IMR-90 (cell line): ENCODE data around the gene GPRC5D. TPM values are rescaled to one million over a fixed set of nuclear protein-coding genes. Genes with fewer than 3 reads are reported as not detected.

Source experiments
- ATAC-seq: fragments of 200-7000 bp; cut with Tn5 transposase; 2 replicates; pipeline ENCODE4 v1.9.1; 2020; ENCODE audit warnings: low read depth, mild to moderate bottlenecking, moderate library complexity
- BruUV-seq: library from RNA; stranded (reverse); fragments of 400-500 nt; replicated peaks from 2 replicates; lab custom pipeline; 2021; lab: Mats Ljungman, UMichigan
- CTCF ChIA-PET: fragments of 300-600 bp; formaldehyde crosslinking; extraction: SDS; loops from one replicate; lab custom pipeline; 2021; ENCODE audit warnings: antibody characterized with exemption; lab: Yijun Ruan, JAX
- POLR2A ChIA-PET: fragments of 300-600 bp; sonication (Branson Sonifier 250); formaldehyde crosslinking; loops from one replicate; lab custom pipeline; 2022; ENCODE audit warnings: antibody characterized with exemption; ENCODE audit not compliant: unreplicated experiment; lab: Charles Lee
- DNase-seq: peaks from one replicate; pipeline ENCODE4 v3.0.0; 2013
- H2AFZ ChIP-seq: replicated peaks from 2 replicates; pipeline ENCODE3; 2013; ENCODE audit warnings: low read length, mild to moderate bottlenecking; ENCODE audit not compliant: poor library complexity
- H2AK5ac ChIP-seq: 2 replicates; pipeline ENCODE4 v1.6.1; 2013; ENCODE audit warnings: low read depth, low read length, inconsistent platforms
- H2AK9ac ChIP-seq: replicated peaks from 2 replicates; pipeline ENCODE3; 2013; ENCODE audit warnings: mild to moderate bottlenecking, low read depth, low read length, moderate library complexity; ENCODE audit not compliant: poor library complexity
- H2BK120ac ChIP-seq: 2 replicates; pipeline ENCODE4 v1.6.1; 2013; ENCODE audit warnings: low read depth, low read length, inconsistent platforms
- H2BK15ac ChIP-seq: 3 replicates; pipeline ENCODE4 v1.6.1; 2013; ENCODE audit warnings: low read depth, low read length, inconsistent platforms
- H2BK20ac ChIP-seq: 2 replicates; pipeline ENCODE4 v1.6.1; 2013; ENCODE audit warnings: low read depth, mild to moderate bottlenecking, inconsistent platforms, low read length, moderate library complexity
- H2BK5ac ChIP-seq: 2 replicates; pipeline ENCODE4 v1.6.1; 2013; ENCODE audit warnings: mild to moderate bottlenecking, low read depth, low read length, inconsistent platforms; ENCODE audit not compliant: poor library complexity, severe bottlenecking
- H3K14ac ChIP-seq: replicated peaks from 2 replicates; pipeline ENCODE4 v1.6.1; 2013; ENCODE audit warnings: low read depth, low read length, inconsistent platforms
- H3K18ac ChIP-seq: 2 replicates; pipeline ENCODE4 v1.6.1; 2013; ENCODE audit warnings: low read depth, low read length, control low read depth
- H3K23ac ChIP-seq: 2 replicates; pipeline ENCODE4 v1.6.1; 2013; ENCODE audit warnings: low read depth, low read length, inconsistent platforms
- H3K27ac ChIP-seq: 2 replicates; pipeline ENCODE4 v1.5.1; 2013; ENCODE audit warnings: mild to moderate bottlenecking, control low read depth, low read length; ENCODE audit not compliant: insufficient read depth
- H3K27me3 ChIP-seq: 2 replicates; pipeline ENCODE4 v1.6.1; 2013; ENCODE audit warnings: low read length; ENCODE audit not compliant: control insufficient read depth, insufficient read depth
- H3K36me3 ChIP-seq: 2 replicates; pipeline ENCODE4 v1.6.1; 2013; ENCODE audit warnings: low read length, mixed read lengths; ENCODE audit not compliant: control insufficient read depth, insufficient read depth
- H3K4ac ChIP-seq: 2 replicates; pipeline ENCODE4 v1.6.1; 2013; ENCODE audit warnings: low read depth, low read length, inconsistent platforms
- H3K4me1 ChIP-seq: 2 replicates; pipeline ENCODE4 v1.6.1; 2013; ENCODE audit warnings: low read length, mixed read lengths; ENCODE audit not compliant: control insufficient read depth, insufficient read depth
- H3K4me2 ChIP-seq: 2 replicates; pipeline ENCODE4 v1.6.1; 2013; ENCODE audit warnings: low read depth, mild to moderate bottlenecking, control low read depth, low read length, moderate library complexity
- H3K4me3 ChIP-seq: 2 replicates; pipeline ENCODE4 v1.5.1; 2013; ENCODE audit warnings: low read depth, mild to moderate bottlenecking, control low read depth, low read length, moderate library complexity; ENCODE audit not compliant: insufficient read depth
- H3K56ac ChIP-seq: 2 replicates; pipeline ENCODE4 v1.6.1; 2013; ENCODE audit warnings: low read length, inconsistent platforms; ENCODE audit not compliant: insufficient read depth; ENCODE audit errors: extremely low read depth
- H3K79me1 ChIP-seq, 2 experiments: 2 replicates each; pipeline ENCODE4 v1.6.1; 2013; ENCODE audit warnings: low read length in 2 of 2, inconsistent platforms in 1 of 2, low read depth in 1 of 2
- H3K9ac ChIP-seq: 2 replicates; pipeline ENCODE4 v1.6.1; 2013; ENCODE audit warnings: low read depth, low read length, control low read depth
- H3K9me1 ChIP-seq: 2 replicates; pipeline ENCODE4 v1.6.1; 2013; ENCODE audit warnings: low read length, inconsistent platforms; ENCODE audit not compliant: insufficient read depth
- H3K9me3 ChIP-seq: 2 replicates; pipeline ENCODE4 v1.6.1; 2013; ENCODE audit warnings: low read length; ENCODE audit not compliant: control insufficient read depth, insufficient read depth
- H4K20me1 ChIP-seq: 2 replicates; pipeline ENCODE4 v1.6.1; 2013; ENCODE audit warnings: low read length, inconsistent platforms; ENCODE audit not compliant: insufficient read depth
- H4K5ac ChIP-seq: 2 replicates; pipeline ENCODE4 v1.6.1; 2013; ENCODE audit warnings: mild to moderate bottlenecking, low read depth, low read length, control low read depth
- H4K8ac ChIP-seq, 2 experiments: 2 replicates each; pipeline ENCODE4 v1.6.1; 2013; ENCODE audit warnings: low read depth in 2 of 2, low read length in 2 of 2, control low read depth in 1 of 2, inconsistent platforms in 1 of 2
- H4K91ac ChIP-seq: 2 replicates; pipeline ENCODE4 v1.6.1; 2013; ENCODE audit warnings: low read depth, low read length, inconsistent platforms; ENCODE audit not compliant: insufficient read depth
- BHLHE40 ChIP-seq: fragments of 150-350 bp; IDR thresholded peaks from 2 replicates; pipeline ENCODE4 v1.6.1; 2016; ENCODE audit warnings: mild to moderate bottlenecking, low read depth, low read length
- CEBPB ChIP-seq: IDR thresholded peaks from 2 replicates; pipeline ENCODE4 v1.6.1; 2012; ENCODE audit warnings: low read depth, low read length, improper control_type of control experiment
- CHD1 ChIP-seq: IDR thresholded peaks from 2 replicates; pipeline ENCODE4 v1.6.1; 2012; ENCODE audit warnings: low read depth, low read length, improper control_type of control experiment
- CTCF ChIP-seq: conservative IDR thresholded peaks from 2 replicates; pipeline ENCODE4 v1.5.1; 2012; ENCODE audit warnings: mild to moderate bottlenecking, low read depth, low read length, improper control_type of control experiment
- FOS ChIP-seq: fragments of 150-350 bp; IDR thresholded peaks from 2 replicates; pipeline ENCODE4 v1.6.1; 2016; ENCODE audit warnings: low read depth, low read length
- MAFK ChIP-seq: IDR thresholded peaks from 2 replicates; pipeline ENCODE4 v1.6.1; 2012; ENCODE audit warnings: low read depth, low read length, improper control_type of control experiment
- MAZ ChIP-seq: IDR thresholded peaks from 2 replicates; pipeline ENCODE4 v1.6.1; 2012; ENCODE audit warnings: low read depth, mild to moderate bottlenecking, low read length, improper control_type of control experiment, moderate library complexity, borderline replicate concordance
- MXI1 ChIP-seq: IDR thresholded peaks from 2 replicates; pipeline ENCODE4 v1.6.1; 2012; ENCODE audit warnings: low read depth, mild to moderate bottlenecking, low read length, moderate library complexity, borderline replicate concordance
- NFE2L2 ChIP-seq: fragments of 150-350 bp; IDR thresholded peaks from 2 replicates; pipeline ENCODE4 v1.6.1; 2016; ENCODE audit warnings: low read depth, mild to moderate bottlenecking, low read length
- RAD21 ChIP-seq: IDR thresholded peaks from 2 replicates; pipeline ENCODE4 v1.6.1; 2012; ENCODE audit warnings: low read length, improper control_type of control experiment
- RFX5 ChIP-seq: IDR thresholded peaks from 2 replicates; pipeline ENCODE4 v1.8.0; 2012; ENCODE audit warnings: low read depth, mild to moderate bottlenecking, low read length, moderate library complexity
- SMC3 ChIP-seq: fragments of 150-350 bp; IDR thresholded peaks from 2 replicates; pipeline ENCODE4 v1.6.1; 2016; ENCODE audit warnings: low read depth, mild to moderate bottlenecking, antibody characterized with exemption, low read length, moderate library complexity
- WGBS, 2 experiments: methylation state at CpG; one replicate each; pipeline versions ENCODE4 v1.1.5 to v1.1.7; 2013; ENCODE audit warnings: missing lambda C conversion rate in 2 of 2; ENCODE audit not compliant: insufficient read length in 1 of 2; ENCODE audit errors: extremely low coverage in 2 of 2; 5-methylcytosine and 5-hydroxymethylcytosine counted together
- dilution Hi-C: fragments of 300-500 bp; cut with HindIII; formaldehyde crosslinking; loops from one replicate; pipeline ENCODE4 v1.14.3; 2018; ENCODE audit warnings: low sequenced_read_pairs; ENCODE audit not compliant: unreplicated experiment
- in situ Hi-C: fragments of 300-500 bp; cut with MboI; formaldehyde crosslinking; loops from 3 replicates; pipeline ENCODE4 v1.14.3; 2019; ENCODE audit warnings: low sequenced_read_pairs, inconsistent platforms, mixed read lengths
- intact Hi-C: fragments of 100-400 bp; cut with micrococcal nuclease; formaldehyde crosslinking; loops from 2 replicates; pipeline ENCODE4 v1.10.0; 2022
- polyA plus RNA-seq, 3 experiments: library from polyadenylated mRNA; depleted of rRNA; stranded (reverse); fragments of >200 nt; gene quantifications; 2 replicates each; pipeline ENCODE4 v1.2.3, GENCODE V29; 2012; ENCODE audit warnings: low replicate concordance in 1 of 3
- total RNA-seq: library from RNA; depleted of rRNA; stranded (reverse); fragments of >200 nt; gene quantifications from 2 replicates; pipeline ENCODE4 v1.2.3, GENCODE V29; 2012

The GPRC5D gene
- total and polyA plus RNA-seq, 2 of the 4 experiments (the other 2 are of a cell fraction) = not detected

GRCh38 chr12:13000925-13001774, 49.2 kb upstream of the GPRC5D start (continued):
- TF ChIP-seq CHD1 (0 out of 2 replicates have a peak, but pooled peaks have one; percentile 44), MXI1 (no peak), CEBPB (no peak)

- Histone ChIP-seq H2AK5ac (peak overlapping the region; percentile 20; the same call in 1 of the 2 replicates), H3K4ac (peak overlapping the region; percentile 28), H3K4me2 (peak overlapping the region; percentile 82), H3K18ac (peak overlapping the region; percentile 3), H2BK120ac (0 out of 2 replicates have a peak overlapping the region, but pooled peaks have one; percentile 4), H3K14ac (peak overlapping the region; percentile 23), H4K20me1 (peaks cover 16% of the 10 kb centered on the region), H2AFZ (peak overlapping the region; percentile 79), H3K27me3 (no peaks in the 10 kb centered on the region), H3K36me3 (no peaks in the 10 kb centered on the region), H3K4me3 (peak overlapping the region; percentile 53), H3K23ac (peak overlapping the region; percentile 79), H3K56ac (peak overlapping the region; percentile 76), H3K9me1 (peaks cover 19% of the 10 kb centered on the region), H3K9me3 (no peaks in the 10 kb centered on the region), H2BK5ac (peak overlapping the region; percentile 11), H4K5ac (peak overlapping the region; percentile 38), H4K8ac (peak overlapping the region; percentile 69 to 88; a peak in 3 of 4 replicates), H3K79me1 (peaks cover 34 to 63% of the 10 kb centered on the region in 2 experiments), H3K27ac (peak overlapping the region; percentile 76), H3K4me1 (peaks cover 20% of the 10 kb centered on the region), H2BK20ac (no peak overlapping the region; the same call in 1 of the 2 replicates), H3K9ac (peak overlapping the region; percentile 32), H2AK9ac (peak overlapping the region; percentile 65), H2BK15ac (peak overlapping the region; percentile 50; the same call in 1 of the 3 replicates), H4K91ac (peak overlapping the region; percentile 42; the same call in 1 of the 2 replicates)
- 0% methylated on average over 10 of the region's 16 CpGs; no CpG with 5 or more reads in 1 of the 2 experiments for WGBS, 2 experiments
- in situ Hi-C loops (loop anchor here (10.0 kb wide), 1 partner anchor 224 kb away; no protein-coding TSS in a partner anchor), dilution Hi-C loops (no loop called here), intact Hi-C loops (loop anchor here (2.0 to 5.0 kb wide), 2 partner anchors 98 to 212 kb away; no protein-coding TSS in a partner anchor)
- TF ChIP-seq CEBPB = no peak
- TF ChIP-seq CTCF = no peak
- TF ChIP-seq NFE2L2 = no peak
- no peak for TF ChIP-seq BHLHE40
- TF ChIP-seq MAFK = no peak
- TF ChIP-seq FOS = no peak
- TF ChIP-seq RAD21 = no peak
- no peak for TF ChIP-seq MXI1
- TF ChIP-seq SMC3 = no peak
- no peak for TF ChIP-seq RFX5
- no peak for TF ChIP-seq MAZ
- DNase-seq (no peak), ATAC-seq (peak; percentile 28)
- POLR2A ChIA-PET = no interaction called here
- CTCF ChIA-PET = no interaction called here
- BruUV-seq = no TSS peak
These were observed 48.6 kb upstream of the GPRC5D start for GRCh38 chr12:13000616-13000924.
